SW480 (cell line): ENCODE measurements around the gene FXN.
A peak's percentile ranks its signal among the peaks of the same experiment; 100 is the strongest.
"Not testable (repeated sequence)": the region's sequence is repeated elsewhere in the genome, so short reads cannot be mapped to it uniquely, and the experiment has no call there.

Experiments used
- DNase-seq: peaks from one replicate; pipeline ENCODE4 v3.0.0-alpha.2; 2016; ENCODE audit warnings: low spot score

Gene FXN

DNA sequence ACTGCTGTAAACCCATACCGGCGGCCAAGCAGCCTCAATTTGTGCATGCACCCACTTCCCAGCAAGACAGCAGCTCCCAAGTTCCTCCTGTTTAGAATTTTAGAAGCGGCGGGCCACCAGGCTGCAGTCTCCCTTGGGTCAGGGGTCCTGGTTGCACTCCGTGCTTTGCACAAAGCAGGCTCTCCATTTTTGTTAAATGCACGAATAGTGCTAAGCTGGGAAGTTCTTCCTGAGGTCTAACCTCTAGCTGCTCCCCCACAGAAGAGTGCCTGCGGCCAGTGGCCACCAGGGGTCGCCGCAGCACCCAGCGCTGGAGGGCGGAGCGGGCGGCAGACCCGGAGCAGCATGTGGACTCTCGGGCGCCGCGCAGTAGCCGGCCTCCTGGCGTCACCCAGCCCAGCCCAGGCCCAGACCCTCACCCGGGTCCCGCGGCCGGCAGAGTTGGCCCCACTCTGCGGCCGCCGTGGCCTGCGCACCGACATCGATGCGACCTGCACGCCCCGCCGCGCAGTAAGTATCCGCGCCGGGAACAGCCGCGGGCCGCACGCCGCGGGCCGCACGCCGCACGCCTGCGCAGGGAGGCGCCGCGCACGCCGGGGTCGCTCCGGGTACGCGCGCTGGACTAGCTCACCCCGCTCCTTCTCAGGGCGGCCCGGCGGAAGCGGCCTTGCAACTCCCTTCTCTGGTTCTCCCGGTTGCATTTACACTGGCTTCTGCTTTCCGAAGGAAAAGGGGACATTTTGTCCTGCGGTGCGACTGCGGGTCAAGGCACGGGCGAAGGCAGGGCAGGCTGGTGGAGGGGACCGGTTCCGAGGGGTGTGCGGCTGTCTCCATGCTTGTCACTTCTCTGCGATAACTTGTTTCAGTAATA is at the start of gene FXN:
FXN (plus strand) TSS at position 315 of the 871 bp plus-strand sequence; CDS start at position 346, 31 bp downstream.
- DNase-seq: peak; percentile 72

DNA sequence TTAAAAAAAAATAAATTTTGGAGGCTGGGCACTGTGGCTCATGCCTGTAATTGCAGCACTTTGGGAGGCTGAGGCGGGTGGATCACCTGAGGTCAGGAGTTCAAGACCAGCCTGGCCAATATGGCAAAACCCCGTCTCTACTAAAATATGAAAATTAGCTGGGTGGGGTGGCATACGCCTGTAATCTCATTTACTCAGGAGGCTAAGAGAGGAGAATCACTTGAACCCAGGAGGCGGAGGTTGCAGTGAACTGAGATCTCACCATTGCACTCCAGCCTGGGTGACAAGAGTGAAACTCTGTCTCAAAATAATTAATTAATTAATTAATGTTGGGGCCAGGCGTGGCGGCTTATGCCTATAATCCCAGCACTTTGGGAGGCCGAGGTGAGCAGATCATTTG is 48.6 kb upstream of the FXN start:
- DNase-seq: not testable (repeated sequence)

DNA sequence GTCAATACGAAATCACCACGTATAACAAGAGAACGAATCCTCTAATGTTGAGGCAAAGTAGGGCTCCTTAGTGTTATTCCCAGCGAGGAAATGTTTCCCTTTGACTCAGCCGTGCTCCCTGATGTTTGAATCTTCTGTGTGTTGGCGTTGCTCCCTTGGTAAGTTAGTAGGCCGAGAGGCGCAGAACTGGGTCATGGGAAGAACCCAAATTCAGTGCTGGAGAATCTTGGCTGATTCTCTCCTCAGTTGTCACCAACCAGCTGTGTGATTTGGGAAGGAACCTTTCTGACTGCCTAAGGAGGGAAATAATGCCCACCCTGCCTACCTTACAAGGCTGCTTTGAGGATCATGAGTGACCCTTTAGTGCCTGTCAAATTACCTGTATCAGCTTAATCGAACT is 44.1 kb upstream of the FXN start:
- no peak for DNase-seq

DNA sequence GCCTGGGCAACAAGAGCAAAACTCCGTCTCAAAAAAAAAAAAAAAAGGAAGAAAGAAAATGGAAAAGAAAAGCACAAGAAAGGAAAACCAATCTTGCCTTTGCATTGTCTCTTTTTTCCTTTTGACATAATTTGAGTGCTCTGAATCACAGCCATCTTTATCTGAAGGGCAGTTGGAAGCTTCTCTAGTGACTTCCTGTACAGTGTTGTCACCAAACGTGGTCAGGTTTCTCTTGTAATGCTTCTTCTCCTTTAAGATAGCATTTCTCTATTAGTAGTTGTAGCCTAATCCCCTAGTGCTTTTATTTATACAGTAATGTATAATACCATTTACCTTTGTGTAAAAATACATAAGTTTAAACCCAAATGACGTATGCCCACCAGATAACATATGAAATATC is 39.8 kb upstream of the FXN start:
- DNase-seq: no peak

DNA sequence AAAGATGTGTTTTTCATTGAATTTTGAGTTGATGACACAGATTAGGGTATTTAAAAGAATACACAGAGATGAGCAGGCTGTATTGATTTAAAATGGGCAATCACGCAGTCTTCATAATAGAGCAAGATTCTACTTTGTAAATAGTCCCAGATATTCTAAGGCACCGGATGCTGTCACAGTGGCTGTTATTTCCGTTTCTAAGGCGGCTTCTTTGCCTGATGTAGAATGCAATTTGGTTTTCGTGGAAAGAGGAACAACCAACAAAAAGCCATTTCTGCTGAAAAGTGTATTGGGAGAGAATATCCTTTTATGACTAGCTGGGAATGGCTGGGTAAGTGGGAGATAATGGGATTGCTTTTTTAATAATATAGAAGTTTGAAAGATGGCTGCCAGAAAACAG is 39.1 kb upstream of the FXN start:
- DNase-seq: no peak

DNA sequence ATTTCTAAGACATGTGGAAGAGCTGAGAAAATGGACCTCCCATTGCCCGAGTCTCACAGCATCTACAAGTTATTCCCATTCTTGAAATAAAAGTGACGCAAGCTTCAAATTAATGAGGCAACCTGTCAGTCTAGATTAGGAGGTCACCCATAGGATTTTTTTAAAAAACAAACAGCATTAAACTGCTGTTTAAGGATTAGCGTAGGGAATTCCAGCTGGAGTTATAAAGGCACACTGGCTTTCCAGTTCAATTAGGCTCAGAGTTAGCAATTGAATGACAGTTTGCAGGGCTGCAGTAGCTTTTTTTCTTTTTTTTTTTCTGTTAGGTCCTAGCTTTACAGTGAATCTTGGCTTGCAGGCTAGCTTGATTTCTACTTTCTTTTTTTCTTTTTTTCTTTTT is 37.9 kb upstream of the FXN start:
- no peak for DNase-seq

DNA sequence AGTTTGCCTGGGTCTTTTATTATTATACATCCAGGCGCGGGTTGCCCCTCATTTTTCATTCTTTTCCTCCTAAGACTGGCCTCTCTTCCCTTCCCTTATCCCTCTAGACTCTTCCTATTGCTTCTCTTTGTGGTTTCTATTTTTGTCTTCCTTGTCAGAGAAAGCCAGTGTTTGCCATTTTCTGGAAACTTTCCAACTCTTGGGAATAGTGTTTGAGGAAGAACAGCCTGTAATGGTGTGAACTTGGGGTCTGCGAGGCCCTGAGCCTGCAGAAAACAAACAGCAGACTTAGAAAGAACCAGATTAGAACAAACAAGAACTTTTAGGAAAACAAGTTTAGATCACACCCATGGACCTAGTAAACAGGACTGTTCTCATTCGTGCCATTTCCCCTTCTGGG is 37.2 kb upstream of the FXN start:
- no peak for DNase-seq

DNA sequence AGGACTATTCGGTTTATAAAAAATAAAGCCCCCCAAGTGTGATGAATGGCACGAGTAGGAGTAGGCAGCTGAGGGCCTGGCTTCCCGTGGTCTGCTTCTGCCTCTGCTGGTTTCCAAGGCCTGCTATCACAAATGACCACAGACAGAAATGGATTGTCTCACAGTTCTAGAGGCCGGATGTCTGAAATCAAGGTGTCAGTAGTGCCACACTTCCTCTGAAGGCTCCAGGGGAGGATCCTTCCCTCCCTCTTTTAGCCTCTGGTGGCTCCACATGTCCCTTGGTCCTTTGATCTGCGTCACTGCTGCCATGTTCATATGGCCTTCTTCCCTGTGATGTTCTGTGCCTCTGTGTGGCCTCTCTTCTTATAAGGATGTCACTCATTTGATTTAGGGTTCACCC is 36.7 kb upstream of the FXN start:
- peak; percentile 16 for DNase-seq

DNA sequence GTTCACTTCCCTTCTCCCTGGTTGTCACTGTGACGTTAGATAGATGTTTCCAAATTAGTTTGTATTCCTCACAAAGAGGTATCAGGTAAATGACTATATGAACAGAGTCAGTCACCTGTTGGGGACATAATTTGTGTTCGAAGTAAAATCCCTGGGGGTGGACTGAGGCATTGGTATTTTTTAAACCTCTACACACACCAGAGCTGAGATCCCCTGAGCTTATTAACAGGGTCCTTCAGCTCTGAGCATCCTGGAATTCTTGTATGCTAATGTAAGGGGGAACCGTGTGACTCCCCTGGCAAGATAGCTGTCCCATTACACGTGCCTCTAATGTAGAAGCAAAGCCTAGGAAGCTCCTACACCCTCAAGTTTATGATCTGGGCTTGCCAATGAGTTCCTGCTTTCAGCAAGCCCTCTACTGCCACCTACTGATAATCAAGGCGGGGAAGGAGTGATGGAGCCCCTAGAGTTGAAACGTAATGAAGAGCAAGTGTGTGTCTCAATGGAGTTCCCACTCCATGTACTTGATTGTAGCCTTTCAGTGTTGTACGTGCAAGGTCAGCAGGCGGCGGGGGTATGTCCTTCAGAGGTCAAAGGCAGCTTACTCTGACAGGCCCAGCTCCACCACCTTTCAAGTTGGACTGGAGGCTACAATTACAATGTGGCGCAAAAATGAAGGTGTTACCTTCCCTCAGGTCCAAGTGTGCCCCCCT is 36.0 kb upstream of the FXN start:
- DNase-seq: peak; percentile 81

DNA sequence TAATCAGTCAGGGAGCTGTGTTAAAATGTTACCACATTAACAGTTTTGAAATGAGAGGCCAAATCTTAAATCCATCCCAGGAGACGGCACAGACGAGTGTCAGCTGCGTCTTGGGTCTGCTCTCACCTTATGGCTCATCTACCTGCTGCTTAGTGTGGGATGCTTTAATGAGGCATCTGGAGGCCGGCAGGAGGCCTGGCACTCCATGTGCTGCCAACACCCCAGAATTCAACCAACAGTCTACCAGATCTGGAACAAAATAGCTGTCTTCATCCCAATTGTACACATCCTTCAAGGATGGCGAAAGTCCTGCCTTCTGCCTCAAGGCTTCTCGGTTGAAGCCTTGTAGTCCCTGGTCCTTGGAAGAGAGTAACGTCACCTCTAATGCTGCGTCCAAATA is 33.6 kb upstream of the FXN start:
- no peak for DNase-seq

DNA sequence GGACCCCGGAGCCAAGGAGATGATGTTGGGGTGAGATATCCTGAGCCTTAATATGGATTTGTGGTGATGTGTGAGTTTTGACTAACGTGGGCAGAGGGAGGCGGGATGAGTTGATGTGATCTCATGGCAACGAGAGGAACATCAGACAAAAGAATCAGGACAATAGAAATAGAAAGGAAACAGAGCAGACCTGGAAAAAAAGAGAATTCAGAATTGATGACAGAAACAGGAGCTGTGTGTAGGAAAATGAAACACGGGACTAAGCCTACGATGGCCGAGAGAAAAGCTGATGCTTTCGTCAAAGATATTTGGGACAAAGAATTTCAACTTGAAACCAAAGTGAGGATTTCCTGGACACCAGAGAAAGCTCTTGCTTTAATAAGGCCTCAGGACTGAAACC is 32.5 kb upstream of the FXN start:
- DNase-seq: no peak

DNA sequence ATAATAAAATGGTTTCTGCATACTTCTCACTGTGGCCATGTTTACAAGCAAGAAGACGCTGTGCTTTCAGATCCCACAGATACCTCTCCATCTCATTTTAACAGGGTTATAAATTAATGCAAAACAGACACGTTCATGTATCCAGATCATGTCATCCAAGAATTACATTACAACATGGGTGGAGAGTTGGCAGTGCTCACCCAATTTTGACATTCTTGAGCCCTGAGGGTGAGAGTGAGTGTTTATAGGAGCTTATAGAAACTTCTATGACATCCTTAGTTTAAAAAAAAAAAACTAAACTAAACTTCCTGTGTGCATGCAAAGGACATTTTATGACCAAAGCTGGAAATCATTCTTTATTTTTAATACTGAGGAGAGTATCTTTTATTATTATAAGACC is 30.7 kb upstream of the FXN start:
- DNase-seq: no peak

DNA sequence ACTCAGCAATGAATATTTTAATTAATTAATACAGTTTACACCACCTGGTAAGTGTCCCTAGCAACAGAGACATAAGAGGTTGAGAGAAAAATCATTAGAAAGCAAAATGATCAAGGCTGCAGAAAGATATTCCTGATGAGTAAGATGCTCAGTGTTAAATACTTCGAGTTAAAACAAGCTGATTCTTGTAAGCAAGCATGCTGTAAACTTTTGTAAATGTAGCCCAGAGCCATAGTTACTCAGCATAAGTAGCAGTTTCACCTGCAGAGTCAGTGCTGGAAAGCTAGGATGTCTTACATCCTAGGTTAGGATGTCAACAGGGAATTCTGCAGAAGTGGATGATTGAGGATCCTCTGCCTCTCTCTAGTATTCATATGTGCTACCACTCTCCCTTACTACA is 25.8 kb upstream of the FXN start:
- DNase-seq: no peak

DNA sequence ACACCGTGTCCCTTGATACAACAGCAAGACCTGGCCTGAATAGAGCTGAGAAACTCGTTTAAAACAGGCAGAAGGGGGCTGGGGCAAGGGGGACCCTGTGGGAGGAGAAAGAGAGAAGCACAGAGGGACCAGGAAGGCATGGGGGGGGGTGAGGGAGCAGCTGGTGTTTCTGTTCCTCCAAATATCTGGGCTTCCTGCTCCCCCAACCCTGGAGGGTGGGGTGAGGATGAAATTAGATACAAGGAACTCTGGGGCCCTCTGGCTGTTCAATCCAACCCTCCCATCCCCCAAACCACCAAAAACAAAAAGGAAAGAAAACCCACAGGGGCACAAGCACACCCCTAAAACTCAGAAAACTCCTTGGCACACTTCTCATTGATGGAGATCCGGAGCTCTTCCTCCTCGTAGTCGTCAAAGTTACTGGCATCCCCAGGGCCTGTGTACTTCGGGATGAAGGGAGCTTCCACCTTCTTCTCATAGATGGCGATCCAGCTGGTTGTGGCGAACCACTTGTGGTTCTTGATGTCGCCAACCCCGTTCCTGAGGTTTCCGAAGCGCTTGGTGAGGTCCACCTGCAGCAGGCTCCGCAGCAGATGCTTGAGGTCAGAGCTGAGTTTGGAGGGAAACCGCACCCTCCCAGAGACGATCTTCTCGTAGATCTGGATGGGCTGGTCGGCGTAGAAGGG is 22.7 kb upstream of the FXN start:
- no peak for DNase-seq

DNA sequence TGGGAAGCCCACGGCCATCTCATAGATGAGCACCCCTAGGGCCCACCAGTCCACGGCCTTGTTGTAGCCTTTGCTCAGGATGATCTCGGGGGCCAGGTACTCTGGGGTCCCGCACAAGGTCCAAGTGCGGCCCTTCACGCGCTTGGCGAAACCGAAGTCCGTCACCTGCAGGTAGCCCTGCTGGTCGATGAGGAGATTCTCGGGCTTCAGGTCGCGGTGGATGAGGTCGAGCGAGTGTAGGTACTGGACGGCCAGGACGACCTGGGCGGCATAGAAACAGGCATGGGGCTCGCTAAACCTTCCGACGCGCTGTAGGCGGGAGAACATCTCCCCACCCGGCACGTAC is 22.2 kb upstream of the FXN start:
- no peak for DNase-seq

DNA sequence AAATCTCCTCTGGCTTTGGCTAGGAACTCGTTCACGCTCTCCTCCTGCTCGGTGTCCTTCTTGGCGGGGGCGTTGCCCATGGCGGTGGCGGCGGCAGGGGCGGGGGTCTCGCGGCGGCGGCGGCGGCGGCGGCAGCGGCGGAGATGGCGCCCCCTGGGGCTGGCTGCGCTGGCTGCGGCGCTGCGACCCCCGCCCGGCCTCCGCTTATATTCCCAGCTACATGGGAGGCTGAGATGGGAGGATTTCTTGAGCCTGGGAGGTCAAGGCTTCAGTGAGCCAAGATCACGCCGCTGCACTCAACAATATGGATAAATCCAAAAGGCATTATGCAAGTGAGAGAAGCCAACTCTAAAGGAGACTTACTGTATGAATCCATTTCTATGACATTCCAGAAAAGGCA is 21.5 kb upstream of the FXN start, which contains the start of gene PRKACG:
PRKACG (minus strand) TSS at position 101 of the 400 bp plus-strand sequence; CDS start at position 80, 21 bp downstream.
- no peak for DNase-seq

DNA sequence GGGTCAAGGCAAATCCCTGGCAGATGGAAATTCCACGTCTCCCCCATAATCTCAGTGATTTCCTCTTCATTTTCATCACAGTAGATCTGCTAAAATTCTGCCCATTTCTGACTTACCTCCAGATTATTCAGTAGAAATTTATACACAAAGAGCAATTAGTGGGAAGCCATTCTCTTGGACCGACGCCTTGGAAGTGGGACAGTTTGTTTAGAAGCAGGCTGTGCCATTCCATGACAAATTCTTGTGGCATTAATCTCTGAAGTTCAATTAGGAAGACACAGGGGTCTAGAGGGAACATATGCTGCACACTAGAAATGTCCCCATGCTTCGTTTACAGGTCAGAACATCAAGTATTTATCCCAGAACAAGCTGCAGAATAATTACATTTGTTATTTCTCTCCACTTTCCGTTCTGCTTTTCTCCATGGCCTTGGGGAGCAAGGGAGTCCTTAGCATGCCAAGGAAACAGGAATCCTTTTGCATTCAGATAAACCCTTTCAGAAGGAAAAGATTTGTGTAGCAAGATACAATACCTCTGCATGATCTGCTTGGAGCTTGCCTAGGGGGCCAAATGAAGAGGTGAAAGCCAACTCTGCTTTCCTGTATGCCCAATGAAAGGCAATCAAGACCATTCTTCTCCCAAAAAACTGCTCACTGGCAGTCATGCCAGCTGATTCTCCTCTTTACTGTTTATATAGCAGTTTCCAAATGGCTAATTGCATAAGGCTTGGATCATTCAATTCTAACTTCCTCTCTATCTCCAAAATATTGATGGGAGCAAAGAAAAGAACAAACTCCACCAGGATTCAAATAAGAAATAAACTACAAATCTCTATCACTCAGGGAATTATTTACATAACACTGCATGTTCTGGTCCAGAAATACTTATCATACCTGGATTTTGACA is 19.1 kb upstream of the FXN start:
- no peak for DNase-seq

DNA sequence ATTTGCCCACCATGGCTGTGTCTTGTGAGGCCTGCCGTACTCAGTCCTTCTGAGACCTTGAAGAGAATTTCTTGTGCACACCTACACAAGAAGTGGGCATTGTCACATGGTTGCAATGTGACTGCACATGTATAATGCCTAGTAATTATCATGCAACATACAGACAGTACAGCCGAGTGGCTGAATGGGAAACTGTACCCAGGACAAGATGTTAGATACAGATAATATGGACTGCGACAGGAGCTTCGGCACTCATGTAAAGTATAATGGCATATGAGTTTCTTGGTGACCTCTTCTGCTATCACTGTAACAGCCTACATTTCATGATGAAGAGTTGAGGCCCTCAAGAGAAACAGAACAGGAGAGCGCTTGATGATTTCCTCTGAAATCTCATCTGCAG is 16.8 kb upstream of the FXN start:
- no peak for DNase-seq

DNA sequence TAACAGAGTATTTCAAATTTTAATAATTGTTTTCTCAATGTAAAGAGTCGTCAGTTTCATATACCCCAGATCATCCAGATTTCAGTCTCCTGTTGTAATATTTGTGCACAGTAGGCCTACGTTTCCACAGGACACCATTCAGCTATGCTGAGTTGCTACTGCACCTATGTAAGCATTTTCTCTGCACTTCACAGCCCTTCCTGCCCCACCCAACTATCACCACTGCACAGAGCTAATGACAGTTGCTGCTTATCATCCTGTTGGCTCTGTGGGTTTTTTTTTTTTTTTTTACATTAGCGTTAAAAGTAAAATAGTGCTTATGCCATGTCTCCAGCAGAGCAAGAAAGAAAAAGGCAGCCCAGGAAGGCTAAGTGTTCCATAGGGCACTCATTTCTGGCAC is 15.7 kb upstream of the FXN start:
- DNase-seq: peak; percentile 46

DNA sequence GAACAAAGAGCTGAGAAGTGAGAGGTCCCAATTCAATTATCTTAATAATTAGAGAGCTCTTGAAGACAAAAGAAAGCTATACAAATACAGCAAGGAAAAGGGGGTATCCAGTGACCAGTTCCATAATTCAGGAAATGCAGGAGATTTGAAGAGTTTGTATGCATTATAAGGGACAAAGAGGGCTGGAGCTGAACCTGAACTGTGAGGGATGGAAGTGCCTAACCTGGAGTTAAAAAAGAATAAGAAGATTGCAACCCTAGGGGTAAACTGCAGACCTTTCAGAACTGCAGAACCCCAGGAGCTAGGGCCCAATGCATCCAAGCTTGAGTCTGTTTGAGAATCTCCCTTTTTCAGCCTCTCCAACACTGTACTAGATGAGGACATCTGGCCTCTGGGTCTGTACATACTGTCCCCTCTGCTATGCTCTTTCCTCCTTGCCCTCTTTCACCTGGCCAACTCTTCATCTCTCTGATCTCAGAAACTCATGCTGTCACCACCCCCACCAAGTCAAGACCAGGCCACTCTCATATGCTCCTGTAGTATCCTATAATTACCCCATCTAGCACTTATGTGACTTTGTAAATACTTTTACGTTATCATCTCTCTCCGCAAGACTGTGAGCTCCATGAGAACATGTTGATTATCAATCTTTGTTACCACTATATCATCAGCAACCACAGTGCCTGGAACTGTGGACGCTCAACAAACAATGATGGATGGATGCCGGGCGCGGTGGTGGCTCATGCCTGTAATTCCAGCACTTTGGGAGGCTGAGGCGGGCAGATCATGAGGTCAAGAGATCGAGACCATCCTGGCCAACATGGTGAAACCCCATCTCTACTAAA is 15.0 kb upstream of the FXN start:
- no peak for DNase-seq

DNA sequence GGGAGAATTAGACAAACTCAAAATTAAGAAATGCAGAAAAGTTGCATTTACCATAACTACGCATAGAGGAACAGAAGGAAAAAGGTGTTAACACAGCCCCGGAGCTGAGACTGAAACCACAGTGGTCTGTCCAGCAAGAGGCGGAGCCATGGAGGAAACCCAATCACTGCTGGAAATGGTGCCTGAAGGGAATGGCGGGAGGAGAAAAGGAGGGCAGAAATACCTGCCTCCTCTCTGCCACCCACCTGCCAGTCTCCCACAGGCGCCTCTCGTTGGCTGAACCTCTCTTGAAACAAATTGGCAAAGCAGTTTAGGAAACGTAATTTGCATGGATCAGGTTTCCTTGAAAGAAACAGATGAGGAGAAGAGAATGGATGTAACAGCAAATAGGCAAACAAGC is 11.9 kb upstream of the FXN start:
- DNase-seq: peak; percentile 14
